DND-41 (cell line): Measurements from ENCODE around the gene NEUROD6.

ENCODE experiments used
- ATAC-seq: fragments of 200-7000 bp; cut with Tn5 transposase; 3 replicates; pipeline ENCODE4 v1.9.1; 2021; ENCODE audit warnings: low read depth; ENCODE audit not compliant: insufficient read depth
- DNase-seq: peaks from one replicate; pipeline ENCODE4 v3.0.0-alpha.2; 2020
- H2AFZ ChIP-seq: 2 replicates; pipeline ENCODE4 v1.6.0; 2012; ENCODE audit warnings: low read depth, low read length
- H3K27ac ChIP-seq: 2 replicates; pipeline ENCODE4 v1.5.1; 2012; ENCODE audit warnings: low read length, inconsistent platforms
- H3K27me3 ChIP-seq: fragments of 200-600 bp; sonication (generic); 2 replicates; pipeline ENCODE4 v1.6.0; 2012; ENCODE audit warnings: low read length, mild to moderate bottlenecking, inconsistent platforms; ENCODE audit not compliant: insufficient read depth, poor library complexity
- H3K36me3 ChIP-seq: 2 replicates; pipeline ENCODE4 v1.5.1; 2012; ENCODE audit warnings: low read length, inconsistent platforms; ENCODE audit not compliant: insufficient read depth
- H3K4me1 ChIP-seq: 2 replicates; pipeline ENCODE4 v1.5.1; 2012; ENCODE audit warnings: mild to moderate bottlenecking, low read length; ENCODE audit not compliant: insufficient read depth
- H3K4me2 ChIP-seq: 2 replicates; pipeline ENCODE4 v1.6.0; 2012; ENCODE audit warnings: mild to moderate bottlenecking, moderate library complexity, low read length, inconsistent platforms; ENCODE audit not compliant: insufficient read depth
- H3K4me3 ChIP-seq, 2 experiments: fragments of 200-600 bp in 1 of 2; shearing (Covaris generic) in 1 of 2; 2 replicates each; pipeline ENCODE4 v1.5.1; 2012 to 2016; ENCODE audit warnings: inconsistent platforms in 2 of 2, low read length in 2 of 2, mild to moderate bottlenecking in 2 of 2, low read depth in 1 of 2, moderate library complexity in 1 of 2
- H3K79me2 ChIP-seq: 2 replicates; pipeline ENCODE4 v1.6.0; 2012; ENCODE audit warnings: low read length, inconsistent platforms; ENCODE audit not compliant: insufficient read depth
- H3K9ac ChIP-seq: 2 replicates; pipeline ENCODE4 v1.6.0; 2012; ENCODE audit warnings: low read depth, mild to moderate bottlenecking, inconsistent platforms, low read length, moderate library complexity
- H3K9me3 ChIP-seq: 2 replicates; pipeline ENCODE4 v1.5.1; 2012; ENCODE audit warnings: low read length, moderate library complexity, mild to moderate bottlenecking, inconsistent platforms; ENCODE audit not compliant: insufficient read depth, severe bottlenecking
- H4K20me1 ChIP-seq: 2 replicates; pipeline ENCODE4 v1.6.0; 2012; ENCODE audit warnings: low read length; ENCODE audit not compliant: insufficient read depth
- EZH2 ChIP-seq: IDR thresholded peaks from 3 replicates; pipeline ENCODE4 v1.6.1; 2012; ENCODE audit warnings: borderline replicate concordance, low read depth, mild to moderate bottlenecking, moderate library complexity, low read length, inconsistent platforms; ENCODE audit not compliant: severe bottlenecking
- TF ChIP-seq, protein P1 (sequence below): IDR thresholded peaks from 2 replicates; pipeline ENCODE4 v1.5.1; 2012; ENCODE audit warnings: borderline replicate concordance, low read length, moderate library complexity, mild to moderate bottlenecking; ENCODE audit not compliant: poor library complexity, severe bottlenecking; ENCODE audit errors: extremely low read depth

The NEUROD6 gene

DNA sequence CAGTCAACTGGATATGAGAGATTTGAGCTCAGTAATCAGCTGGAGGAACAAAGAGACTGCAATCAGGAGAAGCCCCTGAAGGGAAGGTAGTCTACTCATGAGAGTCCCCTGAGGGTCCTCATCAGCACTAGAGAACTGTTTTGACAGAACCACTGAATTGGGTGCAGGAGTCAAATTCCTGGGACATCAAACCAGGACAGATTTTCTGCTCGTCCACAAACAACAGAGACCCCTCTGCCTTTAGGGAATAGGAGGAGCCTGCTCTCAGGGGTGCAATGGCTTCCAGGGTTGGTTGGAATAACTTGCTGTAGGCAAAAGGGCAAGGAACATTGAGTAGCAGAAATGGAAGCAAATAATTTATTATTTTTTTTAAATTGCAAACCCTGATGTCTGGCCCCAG, 21.9 kb upstream of the NEUROD6 start:
- Histone ChIP-seq H3K9ac (no peak overlapping the region), H3K27me3 (no peaks in the 10 kb centered on the region), H3K36me3 (no peaks in the 10 kb centered on the region), H4K20me1 (no peaks in the 10 kb centered on the region), H3K4me1 (no peaks in the 10 kb centered on the region), H2AFZ (no peak overlapping the region), H3K4me2 (no peak overlapping the region), H3K79me2 (no peaks in the 10 kb centered on the region), H3K9me3 (no peaks in the 10 kb centered on the region), H3K4me3 (no peak overlapping the region), H3K27ac (no peak overlapping the region)
- TF ChIP-seq, protein P1, sequence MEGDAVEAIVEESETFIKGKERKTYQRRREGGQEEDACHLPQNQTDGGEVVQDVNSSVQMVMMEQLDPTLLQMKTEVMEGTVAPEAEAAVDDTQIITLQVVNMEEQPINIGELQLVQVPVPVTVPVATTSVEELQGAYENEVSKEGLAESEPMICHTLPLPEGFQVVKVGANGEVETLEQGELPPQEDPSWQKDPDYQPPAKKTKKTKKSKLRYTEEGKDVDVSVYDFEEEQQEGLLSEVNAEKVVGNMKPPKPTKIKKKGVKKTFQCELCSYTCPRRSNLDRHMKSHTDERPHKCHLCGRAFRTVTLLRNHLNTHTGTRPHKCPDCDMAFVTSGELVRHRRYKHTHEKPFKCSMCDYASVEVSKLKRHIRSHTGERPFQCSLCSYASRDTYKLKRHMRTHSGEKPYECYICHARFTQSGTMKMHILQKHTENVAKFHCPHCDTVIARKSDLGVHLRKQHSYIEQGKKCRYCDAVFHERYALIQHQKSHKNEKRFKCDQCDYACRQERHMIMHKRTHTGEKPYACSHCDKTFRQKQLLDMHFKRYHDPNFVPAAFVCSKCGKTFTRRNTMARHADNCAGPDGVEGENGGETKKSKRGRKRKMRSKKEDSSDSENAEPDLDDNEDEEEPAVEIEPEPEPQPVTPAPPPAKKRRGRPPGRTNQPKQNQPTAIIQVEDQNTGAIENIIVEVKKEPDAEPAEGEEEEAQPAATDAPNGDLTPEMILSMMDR, result no peak
- no peak for TF ChIP-seq EZH2
- DNase-seq (no peak), ATAC-seq (no peak)

GRCh38 chr7:31358467-31358866, 17.9 kb upstream of the NEUROD6 start:
- Histone ChIP-seq H3K27ac (no peak overlapping the region), H3K9me3 (no peaks in the 10 kb centered on the region), H3K27me3 (no peaks in the 10 kb centered on the region), H2AFZ (no peak overlapping the region), H3K36me3 (no peaks in the 10 kb centered on the region), H3K4me2 (no peak overlapping the region), H3K9ac (no peak overlapping the region), H4K20me1 (no peaks in the 10 kb centered on the region), H3K4me1 (no peaks in the 10 kb centered on the region), H3K4me3 (no peak overlapping the region), H3K79me2 (no peaks in the 10 kb centered on the region)
- TF ChIP-seq, protein P1, result no peak
- TF ChIP-seq EZH2, result no peak
- ATAC-seq, result no peak
- DNase-seq, result no peak

GRCh38 chr7:31345421-31345820, 4.9 kb upstream of the NEUROD6 start:
- H3K4me3 ChIP-seq, result no peak overlapping the region
- DNase-seq, result no peak
- H3K27me3 ChIP-seq, result peaks cover 4% of the 10 kb centered on the region
- no peaks in the 10 kb centered on the region for H3K36me3 ChIP-seq
- no peaks in the 10 kb centered on the region for H4K20me1 ChIP-seq
- H3K4me2 ChIP-seq, result no peak overlapping the region
- H2AFZ ChIP-seq, result no peak overlapping the region
- H3K4me1 ChIP-seq, result no peaks in the 10 kb centered on the region
- TF ChIP-seq EZH2, result no peak
- TF ChIP-seq, protein P1, result no peak
- no peaks in the 10 kb centered on the region for H3K9me3 ChIP-seq
- H3K27ac ChIP-seq, result no peak overlapping the region
- H3K79me2 ChIP-seq, result no peaks in the 10 kb centered on the region
- no peak for ATAC-seq
- H3K9ac ChIP-seq, result no peak overlapping the region
